SKM-1 (cell line): Measurements from ENCODE around the gene EEF1A1.
"Not testable (repeated sequence)": the region's sequence is repeated elsewhere in the genome, so short reads cannot be mapped to it uniquely, and the experiment has no call there.

Source experiments
- DNase-seq: peaks from one replicate; lab custom pipeline; 2025; ENCODE audit not compliant: unreplicated experiment; lab: John Stamatoyannopoulos, UW

The EEF1A1 gene

DNA sequence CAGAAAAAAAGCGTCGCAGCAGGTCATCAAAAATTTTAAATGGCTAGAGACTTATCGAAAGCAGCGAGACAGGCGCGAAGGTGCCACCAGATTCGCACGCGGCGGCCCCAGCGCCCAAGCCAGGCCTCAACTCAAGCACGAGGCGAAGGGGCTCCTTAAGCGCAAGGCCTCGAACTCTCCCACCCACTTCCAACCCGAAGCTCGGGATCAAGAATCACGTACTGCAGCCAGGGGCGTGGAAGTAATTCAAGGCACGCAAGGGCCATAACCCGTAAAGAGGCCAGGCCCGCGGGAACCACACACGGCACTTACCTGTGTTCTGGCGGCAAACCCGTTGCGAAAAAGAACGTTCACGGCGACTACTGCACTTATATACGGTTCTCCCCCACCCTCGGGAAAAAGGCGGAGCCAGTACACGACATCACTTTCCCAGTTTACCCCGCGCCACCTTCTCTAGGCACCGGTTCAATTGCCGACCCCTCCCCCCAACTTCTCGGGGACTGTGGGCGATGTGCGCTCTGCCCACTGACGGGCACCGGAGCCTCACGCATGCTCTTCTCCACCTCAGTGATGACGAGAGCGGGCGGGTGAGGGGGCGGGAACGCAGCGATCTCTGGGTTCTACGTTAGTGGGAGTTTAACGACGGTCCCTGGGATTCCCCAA, at the start of gene EEF1A1:
Gene EEF1A1, minus strand, starts transcription at position 345 of the 663 bp plus-strand sequence. CDS start 1,006 bp downstream, outside the sequence.
- DNase-seq = peak; percentile 100

GRCh38 chr6:73569121-73569520, 48.3 kb upstream of the EEF1A1 start:
- no peak for DNase-seq

DNA sequence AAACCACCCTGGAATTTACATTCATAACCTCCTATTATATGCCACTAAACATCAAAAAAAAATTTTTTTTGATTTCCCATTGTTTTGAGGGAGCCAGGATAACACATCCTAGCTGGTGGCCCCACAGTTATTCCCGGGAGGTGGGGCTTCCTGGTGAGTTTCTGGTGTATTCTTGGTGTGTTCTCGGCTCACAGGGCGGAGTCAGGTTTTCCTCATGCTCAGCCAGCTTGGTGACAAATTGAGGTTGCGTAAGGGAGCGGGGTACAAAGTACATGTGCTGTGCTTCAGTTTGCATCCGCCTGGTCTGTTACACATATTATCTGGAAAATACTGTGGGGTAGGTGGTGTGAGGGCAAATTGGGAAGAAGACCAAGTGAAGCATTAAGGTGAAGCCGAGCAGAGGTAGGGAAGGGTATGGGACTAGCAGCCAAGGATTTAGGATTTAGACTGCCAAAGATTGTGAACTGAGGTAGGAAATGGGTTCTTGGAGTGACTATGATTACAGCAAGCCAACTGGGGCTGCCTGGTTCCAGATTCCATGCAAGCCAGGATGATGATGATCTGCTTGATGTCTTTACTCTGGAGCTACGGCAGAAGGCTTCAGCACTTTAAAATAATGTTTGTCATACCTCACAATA, 46.2 kb upstream of the EEF1A1 start:
- no peak for DNase-seq

- DNase-seq = not testable (repeated sequence)
These were observed 45.6 kb upstream of the EEF1A1 start for GRCh38 chr6:73566486-73566871.

GRCh38 chr6:73565767-73566485, 45.1 kb upstream of the EEF1A1 start:
- DNase-seq = no peak

- DNase-seq = no peak
These were observed 43.9 kb upstream of the EEF1A1 start for GRCh38 chr6:73564578-73565345.

GRCh38 chr6:73562558-73562957, 41.7 kb upstream of the EEF1A1 start:
- DNase-seq = no peak

DNA sequence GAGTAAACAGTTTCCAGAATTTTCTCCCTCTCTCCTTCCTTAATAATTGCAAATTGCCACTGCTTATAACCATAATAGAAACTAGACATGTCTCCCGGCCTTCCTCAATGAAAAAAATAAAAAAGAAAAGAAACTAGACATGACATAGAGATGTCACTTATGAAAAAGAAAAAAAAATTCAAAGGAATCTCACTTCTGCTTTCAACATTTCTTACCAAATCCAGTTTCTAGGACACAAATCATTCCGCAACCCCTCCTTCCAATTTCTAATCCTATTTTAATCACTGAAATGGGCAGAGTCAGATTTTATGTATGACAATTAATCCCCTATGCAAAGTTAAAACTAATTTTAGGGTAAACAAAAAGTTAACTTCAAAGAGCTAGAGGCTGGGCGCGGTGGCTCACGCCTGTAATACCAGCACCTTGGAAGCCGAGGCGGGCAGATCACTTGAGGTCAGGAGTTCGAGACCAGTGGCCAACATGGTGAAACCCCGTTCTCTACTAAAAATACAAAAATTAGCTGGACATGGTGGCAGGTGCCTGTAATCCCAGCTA, 40.1 kb upstream of the EEF1A1 start:
- no peak for DNase-seq

- no peak for DNase-seq
These were observed 39.4 kb upstream of the EEF1A1 start for GRCh38 chr6:73560182-73560732.

- not testable (repeated sequence) for DNase-seq
These were observed 38.6 kb upstream of the EEF1A1 start for GRCh38 chr6:73559399-73559794.

DNA sequence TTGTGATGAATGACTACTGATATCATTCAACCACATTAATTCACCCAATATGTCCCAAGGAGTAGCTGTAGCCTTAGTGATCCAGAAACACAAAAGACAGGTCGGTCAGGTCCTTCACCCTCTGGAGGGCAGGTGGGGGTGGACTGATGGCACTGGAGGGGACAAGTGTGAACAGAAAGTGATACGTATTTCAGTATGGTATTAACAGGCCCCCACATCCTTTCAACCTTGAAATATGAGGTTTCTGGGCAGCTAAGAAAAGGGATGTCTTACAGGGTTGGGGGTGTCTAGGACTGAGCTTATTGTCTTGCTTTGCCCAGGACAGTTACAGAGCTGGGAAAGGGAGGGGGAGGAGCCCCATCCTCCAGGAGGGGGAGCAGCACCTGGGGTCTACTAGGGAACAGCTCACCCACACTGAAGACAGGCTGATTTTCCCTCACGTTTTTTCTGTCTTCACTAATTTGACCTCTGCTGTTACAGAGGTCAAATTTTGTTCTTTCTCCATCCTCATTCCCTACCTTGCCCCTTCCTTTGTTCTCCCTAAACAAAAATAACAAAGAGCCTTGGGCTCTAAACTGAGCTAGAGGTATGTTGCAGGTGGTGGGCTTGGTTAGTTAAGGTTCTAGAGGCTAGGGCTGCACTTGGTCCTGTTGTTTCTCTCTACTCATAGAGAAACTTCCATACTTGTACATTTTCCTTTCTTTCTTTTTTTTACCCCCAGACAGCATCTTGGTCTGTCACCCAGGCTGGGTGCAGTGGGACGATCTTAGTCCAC, 38.0 kb upstream of the EEF1A1 start:
- DNase-seq = no peak

GRCh38 chr6:73556836-73557235, 36.0 kb upstream of the EEF1A1 start:
- no peak for DNase-seq

DNA sequence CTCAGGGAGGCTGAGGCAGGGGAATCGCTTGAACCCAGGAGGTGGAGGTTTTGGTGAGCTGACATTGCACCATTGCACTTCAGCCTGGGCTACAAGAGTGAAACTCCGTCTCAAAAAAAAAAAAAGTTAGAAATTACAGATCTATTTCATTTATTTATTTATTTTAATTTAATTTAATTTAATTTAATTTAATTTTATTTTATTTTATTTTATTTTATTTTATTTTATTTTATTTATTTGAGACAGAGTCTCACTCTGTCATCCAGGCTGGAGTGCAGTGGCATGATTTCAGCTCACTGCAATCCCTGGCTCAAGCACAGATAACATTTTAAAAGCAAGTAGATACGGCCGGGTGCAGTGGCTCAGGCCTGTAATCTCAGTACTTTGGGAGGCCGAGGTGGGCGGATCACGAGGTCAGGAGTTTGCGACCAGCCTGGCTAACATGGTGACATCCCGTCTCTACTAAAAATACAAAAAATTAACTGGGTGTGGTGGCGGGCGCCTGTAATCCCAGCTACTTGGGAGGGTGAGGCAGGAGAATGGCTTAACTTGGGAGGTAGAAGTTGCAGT, 34.6 kb upstream of the EEF1A1 start:
- DNase-seq = not testable (repeated sequence)

DNA sequence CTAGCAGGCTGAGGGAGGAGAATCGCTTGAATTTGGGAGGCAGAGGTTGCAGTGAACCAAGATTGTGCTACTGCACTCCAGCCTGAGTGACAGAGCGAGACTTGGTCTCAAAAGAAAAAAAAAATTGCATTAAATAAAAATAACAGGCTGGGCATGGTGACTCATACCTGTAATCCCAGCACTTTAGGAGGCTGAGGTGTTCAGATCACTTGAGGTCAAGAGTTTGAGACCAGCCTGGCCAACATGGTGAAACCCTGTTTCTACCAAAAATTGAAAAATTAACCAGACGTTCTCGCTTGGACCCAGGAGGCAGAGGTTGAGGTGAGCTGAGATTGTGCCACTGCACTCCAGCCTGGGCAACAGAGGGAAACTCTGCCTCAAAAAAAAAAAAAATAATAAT, 30.3 kb upstream of the EEF1A1 start:
- not testable (repeated sequence) for DNase-seq

GRCh38 chr6:73548458-73549446, 27.9 kb upstream of the EEF1A1 start:
- DNase-seq = no peak

GRCh38 chr6:73547036-73547435, 26.2 kb upstream of the EEF1A1 start:
- no peak for DNase-seq

DNA sequence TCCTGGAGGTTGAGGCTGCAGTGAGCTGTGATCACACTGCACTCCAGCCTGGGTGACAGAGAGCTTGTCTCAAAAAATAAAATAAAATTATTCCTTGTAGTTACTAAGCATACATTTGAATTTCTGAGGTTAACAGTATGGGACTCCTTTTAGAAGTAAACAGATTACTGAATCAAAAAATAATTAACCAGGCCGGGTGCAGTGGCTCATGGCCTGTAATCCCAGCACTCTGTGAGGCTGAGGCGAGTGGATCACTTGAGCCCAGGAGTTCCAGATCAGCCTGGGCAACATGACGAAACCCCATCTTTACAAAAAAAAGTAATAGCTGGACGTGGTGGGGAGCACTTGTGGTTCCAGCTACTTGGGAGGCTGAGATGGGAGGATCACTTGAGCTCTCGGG, 22.1 kb upstream of the EEF1A1 start:
- no peak for DNase-seq

DNA sequence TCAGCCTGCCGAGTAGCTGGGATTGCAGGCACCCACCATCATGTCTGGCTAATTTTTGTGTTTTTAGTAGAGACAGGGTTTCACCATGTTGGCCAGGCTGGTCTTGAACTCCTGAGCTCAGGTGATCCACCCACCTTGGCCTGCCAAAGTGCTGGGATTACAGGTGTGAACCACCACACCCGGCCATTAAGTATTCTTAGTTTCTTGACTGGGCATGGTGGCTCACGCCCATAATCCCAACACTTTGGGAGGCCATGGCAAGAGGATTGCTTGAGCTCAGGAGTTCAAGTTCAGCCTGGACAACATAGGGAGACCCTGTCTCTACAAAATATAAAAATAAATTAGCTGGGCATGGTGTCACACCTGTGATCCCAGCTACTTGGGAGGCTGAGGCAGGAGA, 21.6 kb upstream of the EEF1A1 start:
- DNase-seq = not testable (repeated sequence)
